Naive thymus-derived CD4-positive, alpha-beta T cell (primary cell): Measurements from ENCODE around the gene IRF4. TPM values are rescaled to one million over a fixed set of nuclear protein-coding genes. Genes with fewer than 3 reads are reported as not detected.

Experiments
- ATAC-seq: fragments of 150-1000 bp; cut with Tn5 transposase; 2 replicates; pipeline ENCODE4 v1.10.0; 2021; ENCODE audit warnings: mild to moderate bottlenecking, moderate library complexity
- CTCF ChIA-PET: fragments of 350-600 bp; sonication (Branson Sonifier 250); formaldehyde crosslinking; loops from one replicate; lab custom pipeline; 2021; ENCODE audit warnings: antibody characterized with exemption; lab: Charles Lee
- POLR2A ChIA-PET: fragments of 350-600 bp; sonication (Branson Sonifier 250); formaldehyde crosslinking; loops from one replicate; lab custom pipeline; 2021; ENCODE audit warnings: antibody characterized with exemption, inconsistent platforms; lab: Charles Lee
- DNase-seq, 9 donors: peaks; one replicate each; pipeline versions ENCODE4 v3.0.0 to v3.0.0-alpha.2; 2020 to 2022; ENCODE audit warnings: mixed read lengths in 1 of 9
- H3K27ac ChIP-seq: one replicate; pipeline ENCODE4 v1.7.0; 2013; ENCODE audit warnings: mild to moderate bottlenecking, low read depth, low read length, moderate library complexity
- H3K27me3 ChIP-seq, 2 donors: one replicate each; pipeline ENCODE4 v1.7.0; 2013; ENCODE audit warnings: low read length in 2 of 2, mild to moderate bottlenecking in 2 of 2, moderate library complexity in 2 of 2; ENCODE audit not compliant: control insufficient read depth in 2 of 2, insufficient read depth in 2 of 2
- H3K36me3 ChIP-seq, 3 experiments: 1 replicate in 2 of 3; 2 replicates in 1 of 3; pipeline ENCODE4 v1.7.0; 2013; ENCODE audit warnings: low read length in 3 of 3, mild to moderate bottlenecking in 3 of 3, moderate library complexity in 1 of 3; ENCODE audit not compliant: insufficient read depth in 3 of 3, control insufficient read depth in 2 of 3
- H3K4me1 ChIP-seq, 2 donors: one replicate each; pipeline ENCODE4 v1.7.0; 2013; ENCODE audit warnings: low read length in 2 of 2, mild to moderate bottlenecking in 2 of 2, moderate library complexity in 1 of 2; ENCODE audit not compliant: control insufficient read depth in 2 of 2, insufficient read depth in 2 of 2
- H3K4me3 ChIP-seq: 2 replicates; pipeline ENCODE4 v1.7.0; 2013; ENCODE audit warnings: mild to moderate bottlenecking, low read length
- H3K9me3 ChIP-seq, 3 experiments: 1 replicate in 2 of 3; 2 replicates in 1 of 3; pipeline ENCODE4 v1.7.0; 2013; ENCODE audit warnings: low read length in 3 of 3; ENCODE audit not compliant: control insufficient read depth in 2 of 3
- H3K27ac Mint-ChIP-seq, 9 donors: one replicate each; pipeline ENCODE4 v1.8.0; 2020 to 2022; ENCODE audit warnings: mixed read lengths in 9 of 9, mild to moderate bottlenecking in 8 of 9, moderate library complexity in 5 of 9, inconsistent platforms in 2 of 9
- H3K27me3 Mint-ChIP-seq, 5 donors: one replicate each; pipeline ENCODE4 v1.8.0; 2021 to 2022; ENCODE audit warnings: mixed read lengths in 5 of 5, mild to moderate bottlenecking in 1 of 5
- H3K36me3 Mint-ChIP-seq, 5 donors: one replicate each; pipeline ENCODE4 v1.8.0; 2020 to 2022; ENCODE audit warnings: mixed read lengths in 5 of 5, mild to moderate bottlenecking in 3 of 5, inconsistent platforms in 1 of 5
- H3K4me1 Mint-ChIP-seq, 7 donors: one replicate each; pipeline ENCODE4 v1.8.0; 2020 to 2022; ENCODE audit warnings: mixed read lengths in 7 of 7, mild to moderate bottlenecking in 3 of 7, inconsistent platforms in 1 of 7
- H3K4me3 Mint-ChIP-seq, 10 donors: one replicate each; pipeline ENCODE4 v1.8.0; 2020 to 2022; ENCODE audit warnings: mild to moderate bottlenecking in 10 of 10, mixed read lengths in 10 of 10, moderate library complexity in 6 of 10, inconsistent platforms in 2 of 10
- H3K9me3 Mint-ChIP-seq, 11 donors: one replicate each; pipeline ENCODE4 v1.8.0; 2020 to 2022; ENCODE audit warnings: mixed read lengths in 11 of 11, mild to moderate bottlenecking in 4 of 11, inconsistent platforms in 1 of 11, moderate library complexity in 1 of 11
- intact Hi-C, 2 donors: fragments of 100-400 bp; cut with micrococcal nuclease; formaldehyde crosslinking; loops; one replicate each; pipeline ENCODE4 v1.15.1; 2023
- polyA plus RNA-seq, 2 donors: library from polyadenylated mRNA; unstranded; fragments of 300-500 nt; fragmentation: Illumina TruSeq; gene quantifications; one replicate each; pipeline ENCODE4 v1.2.3, GENCODE V29; 2021
- total RNA-seq, 6 experiments: library from RNA in 5 of 6; stranded (reverse) in 5 of 6; gene quantifications; 1 replicate in 5 of 6; 2 replicates in 1 of 6; pipeline ENCODE4 v1.2.3 and lab custom pipeline; 2021 to 2026

IRF4 gene
- total and polyA plus RNA-seq, 7 experiments from 2014 or later: 3.2 to 175 (median 13.0) TPM

DNA sequence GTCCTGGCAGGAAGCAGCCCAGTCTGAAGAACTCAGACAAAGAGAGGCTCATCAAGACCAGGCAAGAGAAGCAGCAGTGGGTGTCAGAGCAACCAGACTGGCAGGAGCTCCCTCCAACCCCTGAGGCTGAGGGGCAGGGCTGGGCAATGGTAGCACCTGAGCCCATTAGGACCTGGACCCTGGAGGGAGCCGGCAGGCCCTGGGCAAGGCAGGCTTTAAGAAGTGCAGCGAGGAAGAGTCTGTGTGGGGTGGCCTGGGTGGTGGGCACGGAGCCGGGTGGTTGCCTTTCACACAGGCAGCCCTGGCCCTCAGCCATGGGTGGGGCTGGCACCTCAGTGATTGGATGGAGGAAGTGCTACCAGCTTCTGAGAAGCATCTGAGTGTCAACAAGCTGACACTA is 33.1 kb upstream of the IRF4 start:
- H3K4me1 ChIP-seq: no peaks in the 10 kb centered on the region
- ChIA-PET POLR2A (no interaction called here), CTCF (interaction anchor here (0.7 kb wide), 1 partner anchor 18 kb away, joined by 3 read pairs; no protein-coding TSS in a partner anchor)
- no peaks in the 10 kb centered on the region for H3K27me3 ChIP-seq
- no peak overlapping the region for H3K27ac ChIP-seq
- H3K4me3 ChIP-seq: no peak overlapping the region
- intact Hi-C loops: no loop called here
- DNase-seq: no peak
- peak; percentile 32 for ATAC-seq
- no peaks in the 10 kb centered on the region for H3K9me3 ChIP-seq
- Mint-ChIP-seq H3K4me1 (peaks cover 0 to 17% (median 0%) of the 10 kb centered on the region in 7 donors), H3K27ac (peak overlapping the region in 1 of 9 donors; percentile 22), H3K9me3 (peaks cover 0 to 14% (median 3%) of the 10 kb centered on the region in 11 donors), H3K36me3 (peaks cover 0 to 4% (median 0%) of the 10 kb centered on the region in 5 donors), H3K4me3 (no peak overlapping the region), H3K27me3 (no peaks in the 10 kb centered on the region)
- no peaks in the 10 kb centered on the region for H3K36me3 ChIP-seq

- H3K4me1 ChIP-seq: no peaks in the 10 kb centered on the region
- no peak for DNase-seq
- peaks cover 0 to 2% (median 0%) of the 10 kb centered on the region in 3 experiments for H3K9me3 ChIP-seq
- Mint-ChIP-seq H3K27ac (no peak overlapping the region), H3K4me3 (no peak overlapping the region), H3K27me3 (no peaks in the 10 kb centered on the region), H3K4me1 (peaks cover 0 to 16% (median 0%) of the 10 kb centered on the region in 7 donors), H3K36me3 (peaks cover 0 to 4% (median 0%) of the 10 kb centered on the region in 5 donors), H3K9me3 (peaks cover 0 to 16% (median 5%) of the 10 kb centered on the region in 11 donors)
- ATAC-seq: no peak
- intact Hi-C loops: no loop called here
- no peak overlapping the region for H3K27ac ChIP-seq
- ChIA-PET POLR2A (no interaction called here), CTCF (interaction anchor here (0.7 kb wide), 1 partner anchor 18 kb away, joined by 3 read pairs; no protein-coding TSS in a partner anchor)
- H3K4me3 ChIP-seq: no peak overlapping the region
- no peaks in the 10 kb centered on the region for H3K36me3 ChIP-seq
- no peaks in the 10 kb centered on the region for H3K27me3 ChIP-seq
These were observed 32.7 kb upstream of the IRF4 start for GRCh38 chr6:358847-359246.

GRCh38 chr6:359261-360035 is 32.1 kb upstream of the IRF4 start:
- no peak for DNase-seq
- Mint-ChIP-seq H3K9me3 (peaks cover 3 to 22% (median 10%) of the 10 kb centered on the region in 11 donors), H3K36me3 (peaks cover 0 to 6% (median 0%) of the 10 kb centered on the region in 5 donors), H3K27me3 (peaks cover 0 to 3% (median 0%) of the 10 kb centered on the region in 5 donors), H3K4me3 (no peak overlapping the region), H3K27ac (no peak overlapping the region), H3K4me1 (peaks cover 0 to 12% (median 0%) of the 10 kb centered on the region in 7 donors)
- ChIA-PET POLR2A (no interaction called here), CTCF (no interaction called here)
- H3K27me3 ChIP-seq: no peaks in the 10 kb centered on the region
- H3K36me3 ChIP-seq: no peaks in the 10 kb centered on the region
- no peak overlapping the region for H3K27ac ChIP-seq
- ATAC-seq: no peak
- intact Hi-C loops: no loop called here
- peaks cover 0 to 7% (median 0%) of the 10 kb centered on the region in 3 experiments for H3K9me3 ChIP-seq
- no peak overlapping the region for H3K4me3 ChIP-seq
- no peaks in the 10 kb centered on the region for H3K4me1 ChIP-seq

DNA sequence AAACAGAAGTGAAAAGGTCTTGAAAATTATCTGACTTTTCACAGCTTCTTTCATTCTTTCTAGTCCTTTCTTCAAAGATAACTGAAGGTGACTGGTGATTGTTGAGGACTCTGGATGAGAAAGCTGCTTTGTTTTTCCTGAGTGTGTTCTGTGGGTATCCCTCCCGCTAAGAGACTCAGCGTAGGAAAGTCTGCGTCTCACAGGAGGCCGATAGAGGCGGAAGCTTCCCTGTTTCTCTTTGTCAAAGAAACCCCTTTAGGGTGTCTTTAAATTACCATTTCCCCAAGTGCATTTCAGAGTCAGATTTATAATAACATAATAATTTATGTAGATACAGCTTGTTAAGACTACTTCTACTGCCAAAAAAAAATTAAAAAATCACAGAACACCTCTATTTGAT is 31.2 kb upstream of the IRF4 start:
- CTCF ChIA-PET: no interaction called here
- peaks cover 0 to 10% (median 0%) of the 10 kb centered on the region in 7 donors for H3K4me1 Mint-ChIP-seq
- Histone ChIP-seq H3K27me3 (no peaks in the 10 kb centered on the region), H3K4me1 (no peaks in the 10 kb centered on the region), H3K27ac (no peak overlapping the region), H3K36me3 (no peaks in the 10 kb centered on the region), H3K9me3 (peaks cover 0 to 7% (median 0%) of the 10 kb centered on the region in 3 experiments), H3K4me3 (no peak overlapping the region)
- H3K27ac Mint-ChIP-seq: peak overlapping the region in 1 of 9 donors; percentile 47
- H3K27me3 Mint-ChIP-seq: peaks cover 0 to 6% (median 0%) of the 10 kb centered on the region in 5 donors
- intact Hi-C loops: no loop called here
- no peak for ATAC-seq
- peaks cover 3 to 28% (median 11%) of the 10 kb centered on the region in 11 donors for H3K9me3 Mint-ChIP-seq
- H3K36me3 Mint-ChIP-seq: peaks cover 0 to 6% (median 0%) of the 10 kb centered on the region in 5 donors
- DNase-seq: no peak
- POLR2A ChIA-PET: no interaction called here
- no peak overlapping the region for H3K4me3 Mint-ChIP-seq

- ChIA-PET CTCF (interaction anchor here (1.0 kb wide), 1 partner anchor 78 kb away, joined by 3 read pairs; no protein-coding TSS in a partner anchor), POLR2A (no interaction called here)
These were observed 30.7 kb upstream of the IRF4 start for GRCh38 chr6:360764-361373.

DNA sequence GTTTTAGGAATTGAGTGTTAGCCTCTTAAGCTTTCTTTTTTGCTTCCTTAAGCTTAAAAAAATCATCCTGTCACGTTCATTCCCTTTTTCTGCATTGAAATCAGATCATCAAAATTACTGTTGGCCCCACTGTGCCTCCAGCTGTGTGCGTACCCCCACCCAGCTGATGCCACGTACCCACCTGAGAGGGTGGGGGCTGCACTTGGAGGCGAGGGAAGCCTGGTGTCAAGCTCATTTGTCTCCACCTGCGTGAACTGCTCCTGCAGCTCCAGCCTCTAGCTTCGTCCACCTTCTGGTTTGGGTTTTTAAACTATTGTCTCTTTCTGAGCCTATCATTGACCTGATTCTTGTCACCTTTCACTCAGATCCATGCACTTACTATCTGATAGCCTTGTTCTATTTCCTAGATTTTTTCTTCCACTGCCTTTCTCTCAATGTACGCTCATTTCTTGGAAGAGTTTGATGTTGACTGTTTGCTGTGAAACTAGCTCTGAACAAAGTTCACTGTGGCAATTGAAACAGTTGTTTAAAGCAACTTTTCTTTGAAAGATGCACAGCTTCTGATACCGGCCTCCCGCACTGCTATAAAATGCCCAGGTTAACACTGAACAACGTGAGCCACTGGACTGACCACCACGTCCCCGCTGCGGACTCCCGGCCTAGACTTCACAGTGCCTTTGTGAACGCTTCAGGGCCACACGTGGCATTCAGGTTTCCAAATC is 30.0 kb upstream of the IRF4 start:
- H3K4me1 ChIP-seq: no peaks in the 10 kb centered on the region
- Mint-ChIP-seq H3K36me3 (peaks cover 0 to 6% (median 4%) of the 10 kb centered on the region in 5 donors), H3K27me3 (peaks cover 0 to 9% (median 0%) of the 10 kb centered on the region in 5 donors), H3K9me3 (peaks cover 3 to 33% (median 11%) of the 10 kb centered on the region in 11 donors), H3K4me1 (peaks cover 0 to 10% (median 0%) of the 10 kb centered on the region in 7 donors), H3K4me3 (no peak overlapping the region), H3K27ac (no peak overlapping the region)
- H3K36me3 ChIP-seq: no peaks in the 10 kb centered on the region
- no peaks in the 10 kb centered on the region for H3K27me3 ChIP-seq
- ChIA-PET CTCF (interaction anchor here (1.0 kb wide), 1 partner anchor 77 kb away, joined by 3 read pairs; no protein-coding TSS in a partner anchor), POLR2A (no interaction called here)
- H3K4me3 ChIP-seq: no peak overlapping the region
- H3K27ac ChIP-seq: no peak overlapping the region
- intact Hi-C loops: no loop called here
- ATAC-seq (no peak), DNase-seq (no peak)
- peaks cover 0 to 7% (median 0%) of the 10 kb centered on the region in 3 experiments for H3K9me3 ChIP-seq

More at GRCh38 chr6:360764-361373, 30.7 kb upstream of the IRF4 start:
- no peak for ATAC-seq
- no peak overlapping the region for H3K4me3 ChIP-seq
- H3K4me3 Mint-ChIP-seq: no peak overlapping the region
- no peaks in the 10 kb centered on the region for H3K36me3 ChIP-seq
- no peaks in the 10 kb centered on the region for H3K4me1 ChIP-seq
- no peak for DNase-seq
- peaks cover 0 to 6% (median 4%) of the 10 kb centered on the region in 5 donors for H3K36me3 Mint-ChIP-seq
- H3K4me1 Mint-ChIP-seq: peaks cover 0 to 10% (median 0%) of the 10 kb centered on the region in 7 donors
- H3K27me3 ChIP-seq: no peaks in the 10 kb centered on the region
- H3K9me3 Mint-ChIP-seq: peaks cover 3 to 33% (median 11%) of the 10 kb centered on the region in 11 donors
- peaks cover 0 to 7% (median 0%) of the 10 kb centered on the region in 3 experiments for H3K9me3 ChIP-seq
- H3K27ac Mint-ChIP-seq: no peak overlapping the region
- intact Hi-C loops: no loop called here
- H3K27me3 Mint-ChIP-seq: peaks cover 0 to 9% (median 0%) of the 10 kb centered on the region in 5 donors
- H3K27ac ChIP-seq: no peak overlapping the region
